NCI-H146 treated with DMSO at 0.1 percent for 48 hours (cell line): ENCODE measurements around the gene ACOD1.
"Not testable (repeated sequence)": the region's sequence is repeated elsewhere in the genome, so short reads cannot be mapped to it uniquely, and the experiment has no call there.

Experiments
- DNase-seq: peaks from one replicate; lab custom pipeline; 2025; ENCODE audit not compliant: unreplicated experiment; lab: John Stamatoyannopoulos, UW

Gene ACOD1

DNA sequence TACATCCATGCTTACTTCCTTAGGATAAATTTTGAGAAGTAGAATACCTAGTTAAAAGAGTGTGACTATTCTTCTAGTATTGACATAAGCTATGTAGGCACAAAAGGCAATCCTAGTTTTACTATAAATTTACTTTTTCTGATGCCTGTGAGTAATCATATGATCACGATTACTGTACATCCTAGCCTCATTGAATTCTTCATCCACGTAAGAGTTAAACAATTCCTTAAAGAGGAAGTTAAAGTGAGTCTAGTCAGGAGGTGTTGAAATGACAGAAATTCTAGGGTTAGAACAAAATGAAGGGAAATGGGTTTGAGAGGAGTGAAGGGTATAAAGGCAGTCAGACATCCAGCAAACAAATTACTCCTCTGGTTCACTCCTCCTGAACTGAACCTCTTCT is at the start of gene ACOD1:
TSS of gene ACOD1 (plus strand) at position 363 of the 400 bp plus-strand sequence. CDS start 48 bp downstream, outside the sequence.
- no peak for DNase-seq

DNA sequence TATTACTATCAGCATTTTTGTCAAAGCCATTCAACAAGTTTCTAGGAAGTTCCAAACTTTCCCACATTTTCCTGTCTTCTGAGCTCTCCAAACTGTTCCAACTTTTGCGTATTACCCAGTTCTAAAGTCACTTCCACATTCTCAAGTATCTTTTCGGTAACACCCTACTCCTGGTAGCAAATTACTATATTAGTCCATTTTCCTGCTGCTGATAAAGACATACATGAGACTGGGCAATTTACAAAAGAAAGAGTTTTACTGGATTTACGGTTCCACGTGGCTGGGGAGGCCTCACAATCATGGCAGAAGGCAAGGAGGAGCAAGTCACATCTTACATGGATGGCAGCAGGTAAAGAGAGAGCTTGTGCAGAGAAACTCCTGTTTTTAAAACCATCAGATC is 49.2 kb upstream of the ACOD1 start:
- not testable (repeated sequence) for DNase-seq

DNA sequence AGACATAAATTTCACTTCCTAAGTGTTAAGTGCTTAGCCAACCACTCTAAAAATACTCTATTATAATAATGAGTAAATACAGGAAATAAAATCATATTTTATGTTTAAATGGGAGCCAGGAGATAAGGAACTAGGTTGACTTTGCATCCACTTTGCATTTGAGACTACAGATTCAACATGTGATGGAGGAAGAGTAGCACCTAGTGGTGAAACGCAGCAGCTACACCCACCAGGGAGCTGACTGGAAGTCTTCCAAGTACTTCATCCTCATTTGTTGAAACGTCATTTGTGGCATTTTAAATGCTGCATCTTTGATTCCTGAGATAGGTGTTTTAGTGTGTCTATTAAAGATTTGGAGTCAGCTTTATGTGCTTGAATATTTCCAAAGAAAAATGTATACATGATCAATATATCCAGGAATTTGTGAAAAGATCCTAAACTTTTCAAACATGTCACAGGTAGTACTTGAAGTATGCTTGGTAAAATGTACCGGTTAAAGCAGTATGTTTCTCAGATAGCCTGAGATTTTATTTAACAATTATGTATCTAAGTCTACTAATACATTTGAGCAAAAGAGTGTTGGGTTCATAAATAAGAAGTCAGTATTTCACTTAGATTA is 44.7 kb upstream of the ACOD1 start:
- peak; percentile 69 for DNase-seq

DNA sequence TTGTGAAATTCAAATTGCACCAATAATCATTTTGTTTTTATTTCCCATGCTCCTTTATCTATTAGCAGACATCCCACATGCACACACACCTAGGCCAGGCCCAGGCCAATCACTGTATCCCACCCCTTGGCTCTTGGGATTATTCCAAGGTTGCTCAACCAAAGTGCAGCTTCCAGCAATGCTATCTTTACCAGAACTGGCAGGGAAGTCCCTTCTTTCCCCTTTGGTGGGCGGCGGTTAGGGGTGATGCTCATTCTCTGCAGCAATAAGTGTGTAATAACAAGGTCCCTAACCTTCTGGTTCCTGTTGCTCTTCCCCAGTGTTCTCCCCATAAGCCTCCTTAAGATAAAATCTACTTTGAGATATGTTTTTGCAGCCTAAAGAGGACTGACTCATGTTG is 43.8 kb upstream of the ACOD1 start:
- no peak for DNase-seq

DNA sequence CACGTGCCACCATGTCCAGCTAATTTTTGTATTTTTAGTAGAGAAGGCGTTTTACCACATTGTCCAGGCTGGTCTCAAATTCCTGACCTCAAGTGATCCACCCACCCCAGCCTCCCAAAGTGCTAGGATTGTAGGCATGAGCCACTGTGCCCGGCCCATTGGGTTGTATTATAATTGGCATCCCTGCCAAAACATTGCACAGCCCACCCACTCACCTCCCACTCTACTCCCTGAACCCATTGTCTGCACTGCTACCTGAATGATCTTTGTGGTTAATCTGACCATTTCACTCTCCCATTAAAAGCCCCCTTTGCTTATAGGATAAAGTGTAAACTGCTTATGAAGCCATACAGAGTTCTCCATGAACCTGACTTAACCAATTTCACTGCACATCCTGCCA is 35.8 kb upstream of the ACOD1 start:
- DNase-seq, result no peak

DNA sequence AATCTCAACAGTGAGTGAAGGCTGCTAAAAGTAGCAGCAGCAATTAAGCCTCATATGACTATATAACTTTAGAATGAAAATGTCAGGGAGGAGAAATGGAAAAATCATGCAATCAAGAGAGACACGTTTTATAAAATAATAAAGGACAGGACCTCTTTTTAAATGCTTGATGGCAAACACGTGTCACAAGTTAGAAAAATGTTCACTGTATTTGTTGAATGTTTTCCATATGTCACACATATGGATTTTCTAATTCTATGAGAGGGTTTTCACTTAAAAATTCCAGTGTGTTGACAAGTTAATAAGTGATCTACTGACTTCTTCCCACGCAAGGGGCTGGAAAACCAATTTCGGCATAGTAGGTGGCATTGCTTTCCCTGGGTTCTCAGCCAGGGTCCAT is 34.4 kb upstream of the ACOD1 start:
- DNase-seq, result no peak

DNA sequence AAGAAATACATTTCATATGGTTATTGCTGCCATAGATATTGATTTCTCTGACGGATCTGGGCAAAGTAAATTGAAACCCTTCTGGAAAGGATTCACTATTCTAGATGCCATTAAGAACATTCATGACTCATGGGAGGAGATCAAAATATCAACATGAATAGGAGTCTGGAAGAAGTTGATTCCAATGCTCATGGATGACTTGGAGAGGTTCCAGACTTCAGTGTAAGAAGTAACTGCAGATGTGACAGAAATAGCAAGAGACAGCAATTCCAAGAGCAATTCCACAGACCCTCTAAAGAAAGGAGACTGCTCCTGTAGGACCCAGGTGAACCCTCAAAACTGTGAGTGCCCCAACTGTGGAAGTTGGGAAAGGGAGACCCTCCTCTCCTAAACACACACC is 31.2 kb upstream of the ACOD1 start:
- no peak for DNase-seq

DNA sequence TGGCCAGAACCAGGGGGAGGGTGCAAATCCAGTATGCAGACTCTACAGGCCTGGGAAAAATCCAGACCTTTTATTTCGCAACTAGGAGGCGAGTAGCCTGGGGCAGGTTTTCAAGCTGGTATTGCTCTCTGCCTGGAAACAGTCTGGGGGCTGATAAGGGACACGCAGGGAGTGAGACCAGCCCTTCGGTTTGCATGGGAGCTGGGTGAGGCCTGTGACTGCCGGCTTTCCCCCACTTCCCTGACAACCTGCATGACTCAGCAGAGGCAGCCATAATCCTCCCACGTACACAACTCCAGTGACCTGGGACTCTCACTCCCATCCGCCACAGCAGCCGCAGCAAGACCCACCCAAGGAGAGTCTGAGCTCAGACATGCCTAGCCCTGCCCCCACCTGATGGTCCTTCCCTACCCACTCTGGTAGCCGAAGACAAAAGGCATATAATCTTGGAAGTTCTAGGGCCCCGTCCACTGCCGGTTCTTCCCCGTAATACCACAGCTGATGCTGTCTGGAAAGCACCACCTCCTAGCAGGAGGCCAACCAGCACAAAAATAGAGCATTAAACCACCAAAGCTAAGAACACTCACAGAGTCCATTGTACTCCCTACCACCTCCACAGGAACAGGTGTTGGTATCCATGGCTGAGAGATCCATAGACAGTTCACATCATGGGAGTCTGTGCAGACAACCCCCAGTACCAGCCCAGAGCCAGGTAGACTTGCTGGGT is 30.4 kb upstream of the ACOD1 start:
- not testable (repeated sequence) for DNase-seq

DNA sequence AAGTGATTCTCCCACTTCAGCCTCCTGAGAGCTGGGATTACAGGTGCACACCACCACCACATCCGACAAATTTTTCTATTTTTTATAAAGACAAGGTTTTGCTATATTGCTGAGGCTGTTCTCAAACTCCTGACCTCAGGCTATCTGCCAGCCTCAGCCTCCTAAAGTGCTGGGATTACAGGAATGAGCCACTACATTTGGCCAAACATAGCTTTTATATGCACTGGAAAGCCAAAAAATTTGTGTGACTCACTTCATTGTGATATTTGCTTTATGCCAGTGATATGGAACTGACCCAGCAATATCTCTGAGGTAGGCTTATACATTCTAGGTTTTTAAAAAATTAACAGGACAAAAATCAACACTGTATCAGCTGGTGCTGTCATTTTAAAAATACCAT is 26.8 kb upstream of the ACOD1 start:
- DNase-seq, result no peak

DNA sequence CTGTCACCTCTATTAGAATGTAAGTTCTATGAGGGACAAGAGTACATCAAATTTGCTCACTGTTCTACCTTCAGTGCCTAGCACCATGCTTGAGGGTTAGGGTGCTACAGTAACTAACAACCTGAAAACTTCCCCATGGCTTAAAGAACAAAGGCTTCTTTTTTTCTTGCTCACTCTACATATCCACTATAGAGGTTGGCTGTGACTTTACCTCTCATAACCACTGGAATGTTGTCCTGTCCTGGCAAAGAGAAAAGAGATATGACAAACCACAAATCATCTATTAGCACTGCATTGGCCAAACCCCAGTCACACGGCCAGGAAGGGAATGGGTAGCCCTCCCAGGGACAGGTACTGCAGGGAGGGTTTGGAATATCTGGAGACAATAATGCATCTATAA is 23.2 kb upstream of the ACOD1 start:
- no peak for DNase-seq

DNA sequence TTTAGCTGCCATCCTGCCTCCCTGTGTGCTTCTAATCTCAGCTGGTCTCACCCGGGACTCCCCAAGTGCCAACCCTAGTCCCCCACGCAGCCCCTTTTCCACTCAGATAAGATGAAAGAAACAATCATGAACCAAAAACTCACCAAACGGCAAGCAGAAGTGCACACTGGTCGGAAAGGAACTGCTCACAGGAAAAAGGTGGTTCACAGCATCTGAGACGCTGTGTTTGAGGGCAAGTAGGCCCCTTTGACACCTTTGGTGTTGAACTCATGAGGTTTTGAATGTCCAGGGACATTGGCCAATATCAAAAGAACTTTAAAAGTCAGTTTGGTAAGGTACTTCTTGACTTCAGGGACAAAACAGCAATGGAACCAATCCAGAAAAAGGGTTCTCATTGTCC is 20.4 kb upstream of the ACOD1 start:
- no peak for DNase-seq

DNA sequence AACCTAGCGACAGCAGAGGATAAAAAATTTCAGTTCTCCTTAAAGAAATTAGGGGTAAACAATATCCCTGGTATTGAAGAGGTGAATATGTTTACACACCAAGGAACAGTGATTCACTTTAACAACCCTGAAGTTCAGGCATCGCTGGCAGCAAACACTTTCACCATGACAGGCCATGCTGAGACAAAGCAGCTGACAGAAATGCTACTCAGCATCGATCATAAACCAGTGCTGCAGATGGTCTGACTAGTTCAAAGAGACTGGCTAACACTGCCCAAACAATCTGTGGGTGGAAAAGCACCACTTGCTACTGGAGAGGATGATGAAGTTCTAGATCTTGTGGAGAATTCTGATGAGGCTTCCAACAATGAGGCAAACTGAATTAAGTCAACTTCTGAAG is 19.9 kb upstream of the ACOD1 start:
- no peak for DNase-seq

DNA sequence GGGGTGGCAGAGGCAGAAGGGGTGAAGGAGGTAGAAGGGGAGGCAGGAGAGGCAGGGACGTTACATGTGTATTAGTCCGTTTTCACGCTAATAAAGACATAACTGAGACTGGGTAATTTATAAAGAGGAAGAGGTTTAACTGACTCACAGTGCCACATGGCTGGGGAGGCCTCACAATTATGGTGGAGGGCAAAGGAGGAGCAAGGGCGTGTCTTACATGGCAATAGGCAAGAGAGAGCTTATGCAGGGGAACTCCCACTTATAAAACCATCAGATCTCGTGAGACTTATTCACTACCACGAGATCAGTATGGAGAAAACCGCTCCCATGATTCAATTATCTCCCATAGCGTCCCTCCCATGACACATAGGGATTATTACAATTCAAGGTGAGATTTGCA is 19.0 kb upstream of the ACOD1 start:
- DNase-seq, result no peak

DNA sequence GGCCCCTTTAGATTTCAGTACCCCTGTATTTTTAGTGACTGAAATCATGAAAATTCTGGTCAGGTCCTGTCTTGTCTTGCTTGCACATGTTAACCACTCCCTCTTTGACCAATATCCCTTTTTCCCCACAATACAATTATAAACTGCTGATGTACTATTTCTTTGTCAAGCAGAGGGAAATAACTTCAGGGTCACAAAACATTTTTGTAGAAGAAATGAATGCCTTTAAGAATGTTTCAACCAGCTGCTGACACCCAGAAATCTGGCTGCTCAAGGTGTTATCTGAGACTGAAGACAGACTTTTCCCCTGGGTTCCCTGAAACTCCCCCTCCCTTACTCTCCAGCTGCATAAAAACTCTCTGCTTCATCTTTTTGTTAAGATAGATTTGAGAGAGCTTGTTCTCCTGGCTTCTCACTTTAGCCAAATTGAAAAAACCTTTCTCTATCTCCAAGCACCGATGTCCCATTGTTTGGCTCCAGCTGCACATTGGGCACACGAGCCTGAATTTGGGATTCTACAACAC is 18.4 kb upstream of the ACOD1 start:
- no peak for DNase-seq

DNA sequence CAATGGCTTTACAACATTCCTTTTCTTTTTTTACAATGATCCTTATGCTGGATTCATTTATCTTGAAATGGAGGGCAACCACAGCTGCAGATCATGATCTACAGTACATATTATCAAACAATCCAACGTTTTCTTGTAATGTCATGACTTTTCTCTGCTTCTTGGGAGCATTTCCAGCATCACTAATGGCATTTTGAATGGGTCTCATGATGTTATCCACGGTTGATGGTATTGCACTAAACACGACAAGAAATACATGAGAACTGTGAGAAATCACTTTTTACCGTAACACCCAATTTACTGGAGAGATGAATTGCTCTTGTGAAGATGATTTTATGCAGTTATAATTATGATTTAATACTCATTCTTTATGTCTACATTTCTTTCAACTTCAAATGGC is 16.2 kb upstream of the ACOD1 start:
- DNase-seq, result no peak

DNA sequence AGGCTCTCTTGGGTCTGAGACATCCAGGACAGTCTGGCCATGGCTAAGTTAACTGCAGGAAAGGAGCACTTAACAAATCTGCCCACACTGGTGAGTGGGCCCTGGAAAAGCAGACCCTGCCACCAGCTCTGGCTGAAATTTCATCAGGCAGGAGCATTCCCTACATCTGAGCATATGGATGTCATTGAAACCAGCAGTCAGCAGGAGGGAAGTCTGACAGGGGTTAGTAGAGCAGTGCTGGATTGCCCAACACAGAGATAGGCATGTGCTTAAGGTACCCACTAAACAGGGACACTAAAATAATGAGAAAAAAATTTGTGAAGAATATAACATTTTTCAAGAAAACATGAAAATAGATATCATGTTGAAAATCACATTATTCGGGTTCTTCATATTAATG is 13.6 kb upstream of the ACOD1 start:
- DNase-seq, result no peak

DNA sequence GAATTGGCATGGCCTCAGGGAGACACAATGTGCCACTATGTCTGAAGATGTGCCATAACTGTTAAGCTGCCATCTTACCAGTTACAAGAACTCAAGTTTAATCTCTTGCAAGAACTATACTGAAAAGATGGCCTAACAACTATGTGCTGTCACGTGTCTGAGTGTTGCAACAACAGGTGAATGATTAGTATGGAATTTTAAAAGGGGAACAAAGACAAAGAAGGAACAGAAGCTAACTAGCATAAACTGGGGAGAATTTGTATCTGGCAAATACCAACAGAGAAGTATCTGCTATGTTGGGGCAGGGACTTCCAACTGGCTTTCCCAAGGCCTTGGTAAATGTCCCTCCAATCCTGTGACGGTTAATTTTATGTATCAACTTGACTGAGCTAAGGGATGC is 11.5 kb upstream of the ACOD1 start:
- DNase-seq, result no peak

DNA sequence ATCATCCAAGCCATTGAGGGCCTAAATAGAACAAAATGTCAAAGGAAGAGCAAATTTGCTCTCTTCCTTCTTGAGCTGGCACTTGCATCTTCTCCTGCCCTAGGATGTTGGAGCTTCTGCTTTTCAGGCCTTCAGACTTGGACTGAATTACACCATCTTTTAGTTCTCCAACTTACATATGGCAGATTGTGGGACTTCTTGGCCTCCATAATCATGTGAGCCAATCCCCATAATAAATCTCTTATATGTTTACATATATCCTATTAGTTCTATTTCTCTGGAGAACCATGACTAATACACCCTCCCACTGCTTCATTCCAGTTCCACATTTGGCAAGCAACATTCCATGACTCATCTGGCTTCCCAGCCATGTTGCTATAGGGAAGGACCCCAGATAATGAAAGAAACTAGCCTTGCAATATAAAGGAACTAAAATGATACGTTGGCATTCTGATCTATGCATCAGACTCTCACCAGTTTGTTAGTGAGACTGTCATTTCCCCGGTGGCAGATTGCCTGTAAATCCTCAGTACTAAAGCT is 11.0 kb upstream of the ACOD1 start:
- DNase-seq, result no peak

DNA sequence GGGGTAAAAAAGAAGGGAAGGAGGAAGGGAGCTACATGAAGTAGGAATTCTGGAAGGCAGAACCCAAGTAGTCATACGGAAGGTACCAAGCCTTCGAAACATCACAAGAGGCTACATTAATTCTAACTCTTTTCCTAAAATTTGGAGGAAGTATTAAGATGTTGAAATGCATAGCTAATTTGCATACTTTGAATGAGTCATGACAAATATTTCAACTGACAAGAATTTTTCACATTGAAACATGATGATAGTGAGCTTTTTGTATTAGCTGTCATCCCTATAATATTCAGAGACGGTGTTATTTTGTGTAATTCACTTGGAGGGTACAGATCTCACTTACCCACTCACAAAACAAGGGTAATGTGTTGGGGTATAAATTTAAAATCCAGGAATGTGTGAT is 9.1 kb upstream of the ACOD1 start:
- no peak for DNase-seq

DNA sequence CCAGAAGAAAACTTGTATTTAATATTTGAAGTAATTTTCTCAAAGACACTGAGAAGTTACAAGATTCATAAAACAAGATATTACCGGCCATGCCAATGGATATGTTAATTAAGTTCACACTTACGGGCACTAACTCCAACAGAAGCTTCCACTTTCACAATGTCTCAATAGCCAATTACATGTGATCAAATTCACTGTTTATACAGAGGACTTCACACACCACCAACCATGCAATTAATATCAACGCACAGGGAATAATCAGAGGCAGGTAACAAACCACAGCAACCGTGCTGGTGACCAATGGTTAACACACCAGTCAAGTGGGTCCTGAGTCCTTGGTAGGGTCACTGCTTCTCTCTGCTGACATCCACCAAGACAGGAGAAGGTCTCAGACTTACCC is 5.9 kb upstream of the ACOD1 start:
- no peak for DNase-seq

DNA sequence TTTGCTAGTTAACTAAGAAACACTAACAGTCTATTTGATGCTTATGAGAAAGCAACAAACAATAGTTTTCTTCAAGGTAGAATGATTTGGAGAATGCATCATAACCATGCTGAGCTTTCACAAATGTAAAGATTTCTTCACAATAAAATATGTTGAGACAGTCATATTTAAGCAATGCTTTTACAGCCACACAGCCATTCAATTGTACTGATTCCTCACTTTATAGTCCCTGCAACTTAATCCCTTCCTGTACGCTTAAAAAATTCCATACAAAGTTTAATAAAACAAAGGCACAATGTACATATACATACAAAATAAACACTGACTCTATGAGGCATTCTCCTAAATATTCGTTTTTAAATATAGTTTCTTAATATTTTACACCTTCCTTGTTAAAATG is 4.7 kb upstream of the ACOD1 start:
- DNase-seq, result no peak

DNA sequence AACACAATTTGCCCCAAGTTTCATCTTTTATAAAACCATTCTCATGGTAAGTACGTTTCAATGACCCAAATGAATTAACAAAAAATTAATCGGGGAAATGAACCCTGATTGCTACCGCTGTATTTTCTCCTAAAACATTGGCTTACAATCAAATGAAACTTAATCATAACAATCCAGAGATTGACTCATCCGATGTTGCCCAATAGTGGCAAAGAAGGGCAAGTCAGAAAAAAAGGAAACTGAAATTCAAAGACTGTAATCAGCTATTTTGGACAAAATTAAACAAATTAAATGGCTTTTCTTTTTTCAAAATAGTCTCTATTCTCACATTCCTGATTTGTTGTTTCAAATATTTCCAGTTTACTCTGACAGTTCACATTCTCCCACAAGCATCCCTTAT is 3.9 kb upstream of the ACOD1 start:
- DNase-seq, result no peak

DNA sequence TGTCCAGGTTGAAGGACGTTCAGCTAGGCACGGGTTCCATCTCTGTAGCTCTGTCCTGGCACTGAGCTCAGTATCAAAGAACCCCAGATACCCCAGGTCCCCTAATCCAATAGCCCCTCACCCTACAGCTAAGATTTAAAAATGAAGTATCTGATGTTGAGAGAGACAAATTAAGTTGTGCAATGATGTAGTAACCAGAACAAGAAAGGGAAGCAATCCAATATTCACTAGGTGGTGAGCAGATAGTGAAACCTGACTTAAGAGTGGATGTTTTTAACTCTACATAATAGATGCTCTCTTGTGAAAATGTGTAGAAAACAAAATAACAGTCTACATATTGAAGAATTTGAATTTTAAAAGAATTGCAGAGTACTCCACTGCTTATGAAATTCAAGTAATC is 1.8 kb downstream of the ACOD1 start:
- no peak for DNase-seq
